ENCODE results near the gene TMEM223. TPM values are rescaled to one million over a fixed set of nuclear protein-coding genes. Genes with fewer than 3 reads are reported as not detected.

Gene TMEM223
- polyA plus RNA-seq, 1 donor (not counting 4 experiments of a cell fraction or from before 2014, with no cell fraction given), result 11.0 TPM

GRCh38 chr11:62811659-62812058, 19.9 kb upstream of the TMEM223 start:
- dilution Hi-C loops (cut with MboI; ENCODE audit: extremely low pct_ligation_motif_present, low sequenced_read_pairs), result no loop called here
- no peaks in the 10 kb centered on the region for H3K79me2 ChIP-seq (ENCODE audit: control insufficient read depth, insufficient read depth, low read length)

DNA sequence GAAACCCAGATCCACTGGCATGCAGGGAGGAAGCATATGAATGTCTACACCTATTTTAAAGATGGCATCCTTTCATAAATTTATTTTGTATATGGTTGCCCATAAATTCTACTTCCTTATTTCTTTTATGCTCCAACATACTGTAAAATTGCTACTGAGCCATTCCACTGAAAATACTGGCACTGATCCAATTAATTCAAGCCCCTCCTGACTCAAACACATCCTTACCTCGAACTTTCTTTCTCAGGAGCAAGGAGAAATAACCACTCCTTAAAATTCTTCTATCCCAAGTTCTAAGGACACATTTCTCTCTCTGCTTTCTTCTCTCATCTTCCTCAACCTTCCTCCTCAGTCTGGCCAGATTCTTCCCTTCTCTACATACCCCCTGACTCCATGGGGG, 18.9 kb upstream of the TMEM223 start:
- Histone ChIP-seq H3K36me3 (ENCODE audit: control insufficient read depth in 2 of 2, extremely low read depth in 1 of 2, insufficient read depth in 2 of 2, low read length in 2 of 2) (peaks cover 0 to 4% of the 10 kb centered on the region in 2 experiments), H3K4me2 (ENCODE audit: control insufficient read depth, extremely low read depth, insufficient read depth, low read depth, low read length) (no peak overlapping the region), H3K27ac (ENCODE audit: control insufficient read depth, insufficient read depth, low read length) (no peak overlapping the region), H3K9me3 (ENCODE audit: control insufficient read depth, low read depth, low read length) (no peaks in the 10 kb centered on the region), H3K27me3 (ENCODE audit: control insufficient read depth, extremely low read depth, insufficient read depth, low read length) (no peaks in the 10 kb centered on the region), H4K20me1 (ENCODE audit: control insufficient read depth, extremely low read depth, insufficient read depth, low read length) (no peaks in the 10 kb centered on the region), H3K79me2 (ENCODE audit: control insufficient read depth, insufficient read depth, low read length) (no peaks in the 10 kb centered on the region), H3K4me1 (ENCODE audit: control insufficient read depth, extremely low read depth, insufficient read depth, low read length) (peaks cover 12% of the 10 kb centered on the region), H3K9me1 (ENCODE audit: control insufficient read depth, extremely low read depth, insufficient read depth, low read length) (no peaks in the 10 kb centered on the region), H3K4me3 (ENCODE audit: control insufficient read depth in 2 of 3, extremely low read depth in 1 of 3, insufficient read depth in 2 of 3, low read depth in 1 of 3, low read length in 3 of 3) (no peak overlapping the region), H3K9ac (ENCODE audit: control insufficient read depth, extremely low read depth, insufficient read depth, low read length) (no peak overlapping the region), H2AFZ (ENCODE audit: control insufficient read depth, low read length) (no peak overlapping the region)
- FAIRE-seq (no peak), DNase-seq (ENCODE audit: low read depth, low spot score) (no peak)
- dilution Hi-C loops (cut with MboI; ENCODE audit: extremely low pct_ligation_motif_present, low sequenced_read_pairs), result no loop called here
- TF ChIP-seq CTCF (optimal IDR thresholded peaks at IDR 0.05 in 1 of 3, IDR thresholded peaks at IDR 0.05 in 1 of 3, conservative IDR thresholded peaks at IDR 0.05 in 1 of 3; ENCODE audit: extremely low read depth in 1 of 3, insufficient read depth in 2 of 3, low read length in 3 of 3) (no peak), EZH2 (IDR thresholded peaks at IDR 0.05; ENCODE audit: low read length) (no peak)

More at GRCh38 chr11:62811659-62812058, 19.9 kb upstream of the TMEM223 start:
- FAIRE-seq (no peak), DNase-seq (ENCODE audit: low read depth, low spot score) (no peak)
- Histone ChIP-seq H3K36me3 (ENCODE audit: control insufficient read depth in 2 of 2, extremely low read depth in 1 of 2, insufficient read depth in 2 of 2, low read length in 2 of 2) (peaks cover 2 to 4% of the 10 kb centered on the region in 2 experiments), H3K4me3 (ENCODE audit: control insufficient read depth in 2 of 3, extremely low read depth in 1 of 3, insufficient read depth in 2 of 3, low read depth in 1 of 3, low read length in 3 of 3) (no peak overlapping the region), H3K9me1 (ENCODE audit: control insufficient read depth, extremely low read depth, insufficient read depth, low read length) (no peaks in the 10 kb centered on the region), H3K9me3 (ENCODE audit: control insufficient read depth, low read depth, low read length) (no peaks in the 10 kb centered on the region), H4K20me1 (ENCODE audit: control insufficient read depth, extremely low read depth, insufficient read depth, low read length) (no peaks in the 10 kb centered on the region), H3K9ac (ENCODE audit: control insufficient read depth, extremely low read depth, insufficient read depth, low read length) (no peak overlapping the region), H3K4me2 (ENCODE audit: control insufficient read depth, extremely low read depth, insufficient read depth, low read depth, low read length) (no peak overlapping the region), H3K27me3 (ENCODE audit: control insufficient read depth, extremely low read depth, insufficient read depth, low read length) (no peaks in the 10 kb centered on the region), H2AFZ (ENCODE audit: control insufficient read depth, low read length) (no peak overlapping the region), H3K27ac (ENCODE audit: control insufficient read depth, insufficient read depth, low read length) (no peak overlapping the region), H3K4me1 (ENCODE audit: control insufficient read depth, extremely low read depth, insufficient read depth, low read length) (peaks cover 3% of the 10 kb centered on the region)
- no peak for TF ChIP-seq CTCF (optimal IDR thresholded peaks at IDR 0.05 in 1 of 3, IDR thresholded peaks at IDR 0.05 in 1 of 3, conservative IDR thresholded peaks at IDR 0.05 in 1 of 3; ENCODE audit: extremely low read depth in 1 of 3, insufficient read depth in 2 of 3, low read length in 3 of 3)
- no peak for TF ChIP-seq EZH2 (IDR thresholded peaks at IDR 0.05; ENCODE audit: low read length)
